ENCODE results near the gene PARD6B.

DNA sequence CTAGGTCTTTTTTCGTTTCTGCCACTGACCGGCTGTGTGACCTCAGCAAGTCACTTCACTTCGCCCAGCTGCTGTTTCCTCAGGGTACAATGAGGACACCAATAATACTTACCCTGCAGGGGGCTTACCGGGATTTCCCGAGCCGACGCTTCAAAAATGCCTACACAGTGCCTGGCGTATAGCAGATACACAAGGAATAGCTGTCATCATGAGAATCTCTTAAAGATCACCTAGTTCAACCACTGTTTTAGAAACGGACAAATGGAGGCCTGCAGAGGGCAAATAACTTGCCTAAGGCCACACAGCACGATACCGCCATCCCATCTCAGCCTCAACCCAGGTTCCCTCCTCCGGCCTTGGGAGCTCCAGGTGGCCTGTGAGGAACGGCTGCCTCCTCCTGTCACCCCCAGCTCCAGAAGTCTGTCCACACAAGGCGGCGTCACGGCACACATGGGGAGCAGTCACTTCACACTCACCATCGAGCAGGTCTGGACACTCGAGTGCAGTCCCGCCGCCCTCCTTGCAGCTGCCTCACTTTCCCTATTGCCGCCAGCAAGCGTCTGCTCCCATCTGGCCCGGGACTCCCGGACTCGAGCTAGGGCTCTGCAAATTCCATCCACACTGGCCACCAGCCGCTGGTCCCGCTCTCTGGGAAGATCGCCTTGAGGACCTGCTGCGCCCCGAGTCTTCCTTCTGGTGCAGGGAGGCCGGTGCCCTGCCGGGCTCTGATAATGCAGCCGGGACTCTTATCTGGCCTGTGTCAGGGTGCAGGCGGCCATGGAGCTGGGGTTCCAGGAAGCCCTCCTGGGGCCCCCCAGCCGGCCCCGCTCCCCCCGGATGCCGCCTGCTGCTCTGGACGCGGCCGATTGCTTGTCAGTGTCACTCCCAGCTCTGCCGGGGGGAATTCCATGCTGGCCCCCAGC is 40.5 kb upstream of the PARD6B start, which contains the start of gene RIPOR3:
- TF ChIP-seq NR2C2 (CRISPR knock-in tag; IDR thresholded peaks at IDR 0.05; ENCODE audit: borderline replicate concordance) (no peak), ZNF550 (CRISPR knock-in tag; IDR thresholded peaks at IDR 0.05; ENCODE audit: borderline replicate concordance) (no peak), ZNF530 (CRISPR knock-in tag; IDR thresholded peaks at IDR 0.05; ENCODE audit: low read depth) (no peak)

Data from HepG2 (cell line).